HepG2 (cell line): ENCODE results near the gene MARF1. TPM values are rescaled to one million over a fixed set of nuclear protein-coding genes. Genes with fewer than 3 reads are reported as not detected.

Experiments
- AKAP8 ChIP-seq: sonication (generic); formaldehyde crosslinking; IDR thresholded peaks from 2 replicates; pipeline ENCODE4 v1.5.1; 2020; ENCODE audit warnings: mild to moderate bottlenecking, missing genetic modification reagents
- ARID2 ChIP-seq: sonication (generic); formaldehyde crosslinking; IDR thresholded peaks from 2 replicates; pipeline ENCODE4 v1.8.1; 2022; ENCODE audit warnings: mild to moderate bottlenecking, missing genetic modification reagents, borderline replicate concordance
- BCL6 ChIP-seq: IDR thresholded peaks from 2 replicates; pipeline ENCODE4 v1.6.1; 2016; ENCODE audit warnings: missing genetic modification reagents, missing compliant biosample characterization
- IKZF4 ChIP-seq: sonication (generic); formaldehyde crosslinking; IDR thresholded peaks from 2 replicates; pipeline ENCODE4 v1.5.1; 2020; ENCODE audit warnings: borderline replicate concordance, mild to moderate bottlenecking, low read depth, missing genetic modification reagents; ENCODE audit errors: not compliant biosample characterization
- MED1 ChIP-seq: sonication (generic); formaldehyde crosslinking; IDR thresholded peaks from 2 replicates; pipeline ENCODE4 v1.4.0; 2020; ENCODE audit warnings: missing genetic modification reagents
- MED13 ChIP-seq: sonication (generic); formaldehyde crosslinking; IDR thresholded peaks from 2 replicates; pipeline ENCODE4 v1.5.0; 2020; ENCODE audit warnings: missing genetic modification reagents
- MIER3 ChIP-seq: IDR thresholded peaks from 2 replicates; pipeline ENCODE4 v1.6.1; 2016; ENCODE audit warnings: missing compliant biosample characterization, borderline replicate concordance
- PAWR ChIP-seq: sonication (generic); formaldehyde crosslinking; IDR thresholded peaks from 2 replicates; pipeline ENCODE4 v1.4.0; 2020; ENCODE audit warnings: missing genetic modification reagents, mild to moderate bottlenecking, borderline replicate concordance
- RXRB ChIP-seq: IDR thresholded peaks from 2 replicates; pipeline ENCODE4 v1.6.1; 2016; ENCODE audit warnings: borderline replicate concordance, missing genetic modification reagents, missing compliant biosample characterization
- ZBTB21 ChIP-seq: sonication (generic); formaldehyde crosslinking; IDR thresholded peaks from 2 replicates; pipeline ENCODE4 v1.4.0; 2020; ENCODE audit warnings: missing genetic modification reagents
- ZFP36L1 ChIP-seq: sonication (generic); formaldehyde crosslinking; IDR thresholded peaks from 2 replicates; pipeline ENCODE4 v1.8.0; 2022; ENCODE audit warnings: mild to moderate bottlenecking, missing genetic modification reagents, moderate library complexity
- ZKSCAN5 ChIP-seq: sonication (generic); formaldehyde crosslinking; IDR thresholded peaks from 2 replicates; pipeline ENCODE4 v1.5.1; 2020; ENCODE audit warnings: mild to moderate bottlenecking, missing genetic modification reagents
- ZNF710 ChIP-seq: sonication (generic); formaldehyde crosslinking; IDR thresholded peaks from 2 replicates; pipeline ENCODE4 v1.5.0; 2020; ENCODE audit warnings: mild to moderate bottlenecking, missing genetic modification reagents, borderline replicate concordance
- ZNF775 ChIP-seq: sonication (generic); formaldehyde crosslinking; IDR thresholded peaks from 2 replicates; pipeline ENCODE4 v1.4.0; 2020; ENCODE audit warnings: missing genetic modification reagents, mild to moderate bottlenecking, moderate library complexity, borderline replicate concordance
- ZNF839 ChIP-seq: sonication (generic); formaldehyde crosslinking; IDR thresholded peaks from 2 replicates; pipeline ENCODE4 v1.4.0; 2020; ENCODE audit warnings: missing genetic modification reagents, mild to moderate bottlenecking, borderline replicate concordance
- ZSCAN29 ChIP-seq: sonication (generic); formaldehyde crosslinking; conservative IDR thresholded peaks from 2 replicates; pipeline ENCODE4 v1.4.0; 2020; ENCODE audit warnings: mild to moderate bottlenecking, missing genetic modification reagents
- polyA plus RNA-seq, 8 experiments: library from polyadenylated mRNA; depleted of rRNA in 3 of 8; stranded (reverse) in 7 of 8; unstranded in 1 of 8; fragments of >200 nt; fragmentation: Illumina TruSeq in 4 of 8; extraction: Trizol in 4 of 8; gene quantifications; 2 replicates each; pipeline versions ENCODE4 v1.2.1 to v1.2.3, GENCODE V29; 2011 to 2016; ENCODE audit warnings: low read depth in 4 of 8, missing spikeins in 1 of 8, mixed read lengths in 1 of 8; ENCODE audit not compliant: insufficient read depth in 1 of 8
- total RNA-seq, 5 experiments: library from RNA; depleted of rRNA; stranded (reverse); fragments of >200 nt; fragmentation: Illumina TruSeq; extraction: Trizol; gene quantifications; 2 replicates each; pipeline ENCODE4 v1.2.3, GENCODE V29; 2016; ENCODE audit warnings: low read depth in 1 of 5
- TF ChIP-seq, protein P1 (sequence below): sonication (generic); formaldehyde crosslinking; IDR thresholded peaks from 2 replicates; pipeline ENCODE4 v1.5.0; 2020; ENCODE audit warnings: missing genetic modification reagents
- TF ChIP-seq, protein P2 (sequence below): IDR thresholded peaks from 2 replicates; pipeline ENCODE4 v1.6.1; 2012; ENCODE audit warnings: low read depth, low read length, improper control_type of control experiment
- TF ChIP-seq, protein P3 (sequence below): sonication (generic); formaldehyde crosslinking; IDR thresholded peaks from 2 replicates; pipeline ENCODE4 v1.5.0; 2020; ENCODE audit warnings: mild to moderate bottlenecking, missing genetic modification reagents, moderate library complexity
- TF ChIP-seq, protein P4 (sequence below): sonication (generic); formaldehyde crosslinking; IDR thresholded peaks from 2 replicates; pipeline ENCODE4 v1.4.0; 2020; ENCODE audit warnings: mild to moderate bottlenecking, missing genetic modification reagents
- TF ChIP-seq, protein P5 (sequence below): IDR thresholded peaks from 2 replicates; pipeline ENCODE4 v1.6.1; 2016

Gene MARF1
- total and polyA plus RNA-seq, 2 of the 13 experiments (the other 11 are each of a cell fraction or from before 2014, with no cell fraction given), result 8.7 to 20.7 TPM

GRCh38 chr16:15682105-15682570, 39.2 kb upstream of the MARF1 start (continued):
- no peak for TF ChIP-seq ARID2
- TF ChIP-seq, protein P1, sequence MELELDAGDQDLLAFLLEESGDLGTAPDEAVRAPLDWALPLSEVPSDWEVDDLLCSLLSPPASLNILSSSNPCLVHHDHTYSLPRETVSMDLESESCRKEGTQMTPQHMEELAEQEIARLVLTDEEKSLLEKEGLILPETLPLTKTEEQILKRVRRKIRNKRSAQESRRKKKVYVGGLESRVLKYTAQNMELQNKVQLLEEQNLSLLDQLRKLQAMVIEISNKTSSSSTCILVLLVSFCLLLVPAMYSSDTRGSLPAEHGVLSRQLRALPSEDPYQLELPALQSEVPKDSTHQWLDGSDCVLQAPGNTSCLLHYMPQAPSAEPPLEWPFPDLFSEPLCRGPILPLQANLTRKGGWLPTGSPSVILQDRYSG, result no peak
- no peak for TF ChIP-seq IKZF4 (CRISPR knock-in tag)
- TF ChIP-seq, protein P2, sequence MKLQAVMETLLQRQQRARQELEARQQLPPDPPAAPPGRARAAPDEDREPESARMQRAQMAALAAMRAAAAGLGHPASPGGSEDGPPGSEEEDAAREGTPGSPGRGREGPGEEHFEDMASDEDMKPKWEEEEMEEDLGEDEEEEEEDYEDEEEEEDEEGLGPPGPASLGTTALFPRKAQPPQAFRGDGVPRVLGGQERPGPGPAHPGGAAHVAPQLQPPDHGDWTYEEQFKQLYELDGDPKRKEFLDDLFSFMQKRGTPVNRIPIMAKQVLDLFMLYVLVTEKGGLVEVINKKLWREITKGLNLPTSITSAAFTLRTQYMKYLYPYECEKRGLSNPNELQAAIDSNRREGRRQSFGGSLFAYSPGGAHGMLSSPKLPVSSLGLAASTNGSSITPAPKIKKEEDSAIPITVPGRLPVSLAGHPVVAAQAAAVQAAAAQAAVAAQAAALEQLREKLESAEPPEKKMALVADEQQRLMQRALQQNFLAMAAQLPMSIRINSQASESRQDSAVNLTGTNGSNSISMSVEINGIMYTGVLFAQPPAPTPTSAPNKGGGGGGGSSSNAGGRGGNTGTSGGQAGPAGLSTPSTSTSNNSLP, result peak; percentile 77
- TF ChIP-seq, protein P3, sequence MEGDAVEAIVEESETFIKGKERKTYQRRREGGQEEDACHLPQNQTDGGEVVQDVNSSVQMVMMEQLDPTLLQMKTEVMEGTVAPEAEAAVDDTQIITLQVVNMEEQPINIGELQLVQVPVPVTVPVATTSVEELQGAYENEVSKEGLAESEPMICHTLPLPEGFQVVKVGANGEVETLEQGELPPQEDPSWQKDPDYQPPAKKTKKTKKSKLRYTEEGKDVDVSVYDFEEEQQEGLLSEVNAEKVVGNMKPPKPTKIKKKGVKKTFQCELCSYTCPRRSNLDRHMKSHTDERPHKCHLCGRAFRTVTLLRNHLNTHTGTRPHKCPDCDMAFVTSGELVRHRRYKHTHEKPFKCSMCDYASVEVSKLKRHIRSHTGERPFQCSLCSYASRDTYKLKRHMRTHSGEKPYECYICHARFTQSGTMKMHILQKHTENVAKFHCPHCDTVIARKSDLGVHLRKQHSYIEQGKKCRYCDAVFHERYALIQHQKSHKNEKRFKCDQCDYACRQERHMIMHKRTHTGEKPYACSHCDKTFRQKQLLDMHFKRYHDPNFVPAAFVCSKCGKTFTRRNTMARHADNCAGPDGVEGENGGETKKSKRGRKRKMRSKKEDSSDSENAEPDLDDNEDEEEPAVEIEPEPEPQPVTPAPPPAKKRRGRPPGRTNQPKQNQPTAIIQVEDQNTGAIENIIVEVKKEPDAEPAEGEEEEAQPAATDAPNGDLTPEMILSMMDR (CRISPR knock-in tag), result peak; percentile 61
- no peak for TF ChIP-seq ZSCAN29 (CRISPR knock-in tag)
- TF ChIP-seq RXRB, result peak; percentile 46; the same call in 1 of the 2 replicates
- TF ChIP-seq ZNF775 (CRISPR knock-in tag), result no peak
- no peak for TF ChIP-seq ZNF710 (CRISPR knock-in tag)
- TF ChIP-seq ZFP36L1 (CRISPR knock-in tag), result no peak
- TF ChIP-seq MED1, result 0 out of 2 replicates have a peak, but pooled peaks have one; percentile 42
- peak; percentile 61 for TF ChIP-seq BCL6 (CRISPR knock-in tag)
- TF ChIP-seq ZBTB21 (CRISPR knock-in tag), result 0 out of 2 replicates have a peak, but pooled peaks have one; percentile 12
- peak; percentile 59; the same call in 1 of the 2 replicates for TF ChIP-seq MIER3 (CRISPR knock-in tag)
- no peak for TF ChIP-seq ZKSCAN5 (CRISPR knock-in tag)
- TF ChIP-seq, protein P4, sequence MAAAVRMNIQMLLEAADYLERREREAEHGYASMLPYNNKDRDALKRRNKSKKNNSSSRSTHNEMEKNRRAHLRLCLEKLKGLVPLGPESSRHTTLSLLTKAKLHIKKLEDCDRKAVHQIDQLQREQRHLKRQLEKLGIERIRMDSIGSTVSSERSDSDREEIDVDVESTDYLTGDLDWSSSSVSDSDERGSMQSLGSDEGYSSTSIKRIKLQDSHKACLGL (CRISPR knock-in tag), result no peak
- TF ChIP-seq, protein P5, sequence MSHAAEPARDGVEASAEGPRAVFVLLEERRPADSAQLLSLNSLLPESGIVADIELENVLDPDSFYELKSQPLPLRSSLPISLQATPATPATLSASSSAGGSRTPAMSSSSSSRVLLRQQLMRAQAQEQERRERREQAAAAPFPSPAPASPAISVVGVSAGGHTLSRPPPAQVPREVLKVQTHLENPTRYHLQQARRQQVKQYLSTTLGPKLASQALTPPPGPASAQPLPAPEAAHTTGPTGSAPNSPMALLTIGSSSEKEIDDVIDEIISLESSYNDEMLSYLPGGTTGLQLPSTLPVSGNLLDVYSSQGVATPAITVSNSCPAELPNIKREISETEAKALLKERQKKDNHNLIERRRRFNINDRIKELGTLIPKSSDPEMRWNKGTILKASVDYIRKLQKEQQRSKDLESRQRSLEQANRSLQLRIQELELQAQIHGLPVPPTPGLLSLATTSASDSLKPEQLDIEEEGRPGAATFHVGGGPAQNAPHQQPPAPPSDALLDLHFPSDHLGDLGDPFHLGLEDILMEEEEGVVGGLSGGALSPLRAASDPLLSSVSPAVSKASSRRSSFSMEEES, result peak; percentile 97
- no peak for TF ChIP-seq MED13
- TF ChIP-seq AKAP8, result no peak
- TF ChIP-seq ZNF839 (CRISPR knock-in tag), result no peak
- TF ChIP-seq PAWR (CRISPR knock-in tag), result no peak
